Stimulated activated CD4-positive, alpha-beta T cell treated with anti-CD3 and anti-CD28 coated beads, Interleukin-1b, Interleukin-23, amount 100 ng/mL, for 24 hours (primary cell): ENCODE measurements around the gene AIFM2.
"Not testable (repeated sequence)": the region's sequence is repeated elsewhere in the genome, so short reads cannot be mapped to it uniquely, and the experiment has no call there.

Experiments used
- DNase-seq, 4 experiments: peaks; one replicate each; pipeline ENCODE4 v3.0.0-alpha.2; 2020; ENCODE audit warnings: low read depth in 4 of 4, low spot score in 1 of 4

Gene AIFM2

GRCh38 chr10:70096016-70096704, 36.5 kb downstream of the AIFM2 start:
- DNase-seq: no peak

GRCh38 chr10:70094250-70094649, 38.4 kb downstream of the AIFM2 start:
- no peak for DNase-seq

- DNase-seq: no peak
These were observed 39.2 kb downstream of the AIFM2 start for GRCh38 chr10:70093335-70093944.

DNA sequence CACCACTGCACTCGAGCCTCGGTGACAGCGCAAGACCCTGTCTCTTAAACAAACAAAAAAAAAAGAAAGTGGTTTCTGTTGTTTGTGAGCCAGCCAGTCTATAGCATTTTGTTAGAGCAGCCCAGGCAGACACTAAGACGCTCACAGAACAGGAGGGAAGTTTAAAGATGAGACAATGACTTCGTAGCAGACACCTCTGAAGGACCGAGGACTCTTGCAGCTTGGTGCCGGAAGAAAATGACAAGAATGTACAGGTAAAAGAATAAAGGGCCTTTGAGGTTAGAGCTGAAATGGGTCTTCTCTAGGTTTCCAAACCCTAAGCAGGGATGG, 40.3 kb downstream of the AIFM2 start:
- DNase-seq: no peak

DNA sequence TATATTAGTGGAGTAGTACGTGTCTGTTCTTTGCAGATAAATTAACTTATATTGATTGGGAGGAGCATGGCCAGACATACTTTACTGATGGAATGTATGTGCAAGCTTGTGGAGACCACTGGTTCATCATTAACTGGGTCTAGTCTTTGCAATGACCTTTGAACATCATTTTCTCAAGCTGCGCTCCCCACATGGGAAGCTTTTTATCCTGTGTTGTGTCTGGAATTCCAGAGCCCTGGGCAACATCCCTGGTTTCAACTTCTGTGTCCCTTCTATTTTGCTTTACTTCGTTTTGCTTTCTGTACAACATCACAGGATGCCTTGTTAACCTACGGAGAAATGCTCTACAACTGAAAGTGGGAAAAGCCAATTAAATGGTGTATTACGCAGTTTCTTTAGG, 41.7 kb downstream of the AIFM2 start:
- DNase-seq: no peak

DNA sequence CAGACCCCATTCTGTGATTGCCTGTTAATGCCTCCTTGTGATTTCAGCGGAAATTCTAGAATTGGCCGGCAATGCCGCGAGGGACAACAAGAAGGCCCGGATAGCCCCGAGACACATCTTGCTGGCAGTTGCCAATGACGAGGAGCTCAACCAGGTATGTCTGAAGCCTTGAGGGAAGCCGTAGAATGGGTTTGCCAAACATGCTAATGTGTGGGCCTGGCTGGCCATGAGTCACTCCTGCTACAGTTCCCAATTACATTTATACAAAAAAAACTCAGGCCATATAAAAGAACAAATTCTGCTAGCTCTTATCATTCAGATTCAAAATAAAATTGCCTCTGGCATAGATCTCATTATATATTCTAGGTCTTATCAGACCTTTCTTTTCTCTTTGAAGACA, 42.6 kb downstream of the AIFM2 start:
- no peak for DNase-seq

- no peak for DNase-seq
These were observed 44.3 kb downstream of the AIFM2 start for GRCh38 chr10:70088308-70088698.

GRCh38 chr10:70087616-70088307, 44.9 kb downstream of the AIFM2 start:
- DNase-seq: no peak

- DNase-seq: no peak
These were observed 46.5 kb downstream of the AIFM2 start for GRCh38 chr10:70085975-70086613.

- DNase-seq: no peak
These were observed 48.4 kb downstream of the AIFM2 start for GRCh38 chr10:70084189-70084588.

GRCh38 chr10:70080789-70081188, 51.8 kb downstream of the AIFM2 start:
- not testable (repeated sequence) for DNase-seq

DNA sequence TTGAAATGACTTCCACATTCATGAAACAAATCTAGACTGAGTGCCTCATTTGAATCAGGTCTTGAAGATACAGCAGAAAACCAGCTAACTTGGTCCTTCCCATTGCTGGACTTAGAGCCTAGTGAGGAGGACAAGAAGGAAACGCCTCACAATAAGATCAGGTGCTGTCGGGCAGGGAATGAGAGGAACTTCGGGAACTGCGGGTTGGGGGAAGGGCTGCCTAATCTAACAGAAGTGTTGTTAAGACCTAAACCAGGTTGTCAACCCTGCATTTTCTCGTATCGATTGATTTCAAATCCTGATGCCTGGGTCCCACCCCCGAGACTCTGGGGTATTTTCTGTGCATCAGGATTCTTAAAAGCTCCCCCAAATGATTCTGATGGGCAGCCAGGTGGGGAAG, 53.7 kb downstream of the AIFM2 start:
- no peak for DNase-seq

DNA sequence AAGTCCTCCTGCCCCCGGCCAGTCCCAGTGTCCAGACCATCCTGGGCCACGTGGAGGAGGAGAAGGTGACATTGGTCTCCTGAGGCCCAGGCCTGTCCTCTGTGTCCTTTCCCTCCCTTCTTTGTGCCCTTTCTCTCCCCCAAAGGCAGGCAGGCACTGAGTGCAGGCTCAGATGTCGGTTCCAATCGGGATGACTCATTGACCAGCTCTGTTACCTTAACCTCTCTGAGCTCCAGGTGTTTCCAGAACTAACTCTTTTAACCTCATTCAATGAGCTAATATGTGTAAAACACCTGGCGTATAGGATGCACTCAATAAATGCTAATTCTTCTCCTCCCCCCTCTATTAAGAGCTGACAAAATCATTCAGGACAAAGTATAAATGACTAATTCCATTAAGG, 54.3 kb downstream of the AIFM2 start:
- no peak for DNase-seq

DNA sequence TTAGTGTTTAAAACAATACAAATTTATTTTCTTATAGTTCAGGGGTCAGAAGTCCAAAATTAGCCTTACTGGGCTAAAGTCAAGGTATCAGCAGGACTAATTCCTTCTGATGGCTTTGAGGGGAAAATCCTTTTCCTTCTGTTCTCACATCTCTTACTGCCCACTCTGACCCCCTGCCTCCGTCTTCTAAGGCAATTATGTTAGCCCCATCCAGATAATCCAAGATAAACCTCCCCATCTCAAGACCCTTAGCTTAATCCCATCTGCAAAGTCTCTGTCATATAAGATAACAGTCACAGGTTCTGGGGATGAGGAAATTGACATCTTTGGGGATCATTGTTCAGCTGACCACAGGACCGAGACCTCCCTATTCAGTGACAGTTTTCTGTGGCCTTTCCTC, 57.7 kb downstream of the AIFM2 start:
- no peak for DNase-seq

DNA sequence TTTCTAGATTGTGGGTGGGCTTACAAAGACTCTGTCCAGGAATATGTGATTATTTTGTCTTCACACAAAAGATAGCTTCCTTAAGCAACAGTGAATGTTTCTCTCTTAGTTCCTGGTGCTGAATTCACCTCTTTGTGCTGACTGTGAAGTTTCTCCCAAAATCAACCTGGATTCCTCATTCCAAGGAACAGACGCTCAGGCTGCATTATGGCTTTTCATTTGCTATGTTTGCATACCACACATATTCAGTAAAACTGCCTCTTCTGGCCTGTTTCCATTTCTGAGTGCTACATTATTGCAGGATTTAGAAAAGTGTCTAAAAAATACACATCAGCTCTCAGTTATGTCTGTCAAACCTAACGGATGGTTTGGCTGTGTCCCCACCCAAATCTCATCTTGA, 58.5 kb downstream of the AIFM2 start:
- DNase-seq: no peak

DNA sequence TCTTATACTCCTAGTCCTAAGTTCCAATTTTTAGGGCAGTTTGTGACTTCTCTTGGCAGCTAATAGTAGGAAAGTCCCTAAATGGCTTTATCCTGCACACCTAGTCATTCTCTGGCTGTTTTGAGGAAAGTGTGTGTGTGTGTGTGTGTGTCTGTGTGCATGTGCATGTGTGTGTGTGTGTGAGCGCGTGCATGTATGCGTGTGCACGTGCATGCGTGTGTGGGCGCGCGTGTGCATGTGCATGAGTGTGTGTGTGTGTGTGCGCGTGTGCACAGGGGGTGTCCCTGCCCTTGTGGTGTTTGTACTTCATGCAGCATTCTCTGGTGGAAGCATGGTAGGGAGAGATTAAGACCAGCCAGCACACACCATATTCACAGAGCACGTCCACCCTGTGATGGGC, 61.8 kb downstream of the AIFM2 start:
- no peak for DNase-seq

DNA sequence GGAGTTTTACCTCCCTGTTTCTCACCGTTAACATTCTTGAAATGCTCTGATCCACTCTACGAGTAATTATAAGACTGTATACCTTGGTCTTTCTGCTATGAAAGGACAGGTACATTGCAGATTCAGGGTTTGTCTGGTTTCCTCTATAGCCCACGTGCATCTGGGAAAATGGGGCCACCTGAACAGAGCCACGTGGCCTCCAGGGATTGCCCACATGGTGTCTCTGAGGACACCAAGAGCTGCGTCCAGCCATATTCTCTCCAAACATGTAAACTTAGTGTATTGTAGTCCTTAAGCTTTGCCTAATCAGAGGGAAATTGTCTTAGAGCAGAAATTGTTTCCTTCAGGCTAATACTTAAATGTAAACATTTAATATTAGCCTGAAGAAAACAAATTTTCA, 63.3 kb downstream of the AIFM2 start:
- no peak for DNase-seq

- no peak for DNase-seq
These were observed 63.7 kb downstream of the AIFM2 start for GRCh38 chr10:70068925-70069324.

DNA sequence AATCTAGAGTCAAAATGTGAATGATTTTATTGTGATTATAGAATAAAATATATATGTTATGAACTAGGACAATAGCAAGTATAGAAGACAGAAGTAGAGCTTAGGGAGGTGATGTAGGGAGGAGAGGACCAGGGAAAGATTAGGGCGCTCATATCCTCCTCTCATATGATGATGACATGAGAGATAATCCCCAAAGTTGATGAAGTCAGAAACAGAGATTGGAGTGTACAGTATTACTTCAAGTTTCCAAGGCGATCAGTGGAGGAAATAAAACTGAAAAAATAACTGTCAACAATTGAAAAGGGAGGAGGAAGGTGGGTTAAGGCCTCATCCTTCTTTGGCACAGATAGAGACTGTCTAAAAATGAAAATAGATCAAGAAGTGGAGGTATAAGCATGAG, 65.0 kb downstream of the AIFM2 start:
- no peak for DNase-seq

- no peak for DNase-seq
These were observed 66.4 kb downstream of the AIFM2 start for GRCh38 chr10:70066190-70066589.

DNA sequence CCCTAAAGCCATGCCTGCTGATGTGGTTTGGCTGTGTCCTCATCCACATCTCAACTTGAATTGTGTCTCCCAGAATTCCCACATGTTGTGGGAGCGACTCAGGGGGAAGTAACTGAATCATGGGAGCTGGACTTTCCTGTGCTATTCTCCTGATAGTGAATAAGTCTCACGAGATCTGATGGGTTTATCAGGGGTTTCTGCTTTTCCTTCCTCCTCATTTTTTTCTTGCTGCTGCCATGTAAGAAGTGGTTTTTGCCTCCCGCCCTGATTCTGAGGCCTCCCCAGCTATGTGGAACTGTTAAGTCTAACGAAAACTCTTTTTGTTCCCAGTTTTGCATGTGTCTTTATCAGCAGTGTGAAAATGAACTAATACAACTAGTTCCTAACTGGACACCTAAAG, 68.1 kb downstream of the AIFM2 start:
- no peak for DNase-seq

- DNase-seq: no peak
These were observed 69.1 kb downstream of the AIFM2 start for GRCh38 chr10:70063418-70064098.
